CD4-positive, alpha-beta T cell treated with Interleukin-1 beta for 1 hour (primary cell): ENCODE data around the gene TET1.
"Not testable (repeated sequence)": the region's sequence is repeated elsewhere in the genome, so short reads cannot be mapped to it uniquely, and the experiment has no call there.

Experiments used
- DNase-seq, 2 donors: peaks; one replicate each; pipeline ENCODE4 v3.0.0-alpha.2; 2020 to 2022

TET1 gene

DNA sequence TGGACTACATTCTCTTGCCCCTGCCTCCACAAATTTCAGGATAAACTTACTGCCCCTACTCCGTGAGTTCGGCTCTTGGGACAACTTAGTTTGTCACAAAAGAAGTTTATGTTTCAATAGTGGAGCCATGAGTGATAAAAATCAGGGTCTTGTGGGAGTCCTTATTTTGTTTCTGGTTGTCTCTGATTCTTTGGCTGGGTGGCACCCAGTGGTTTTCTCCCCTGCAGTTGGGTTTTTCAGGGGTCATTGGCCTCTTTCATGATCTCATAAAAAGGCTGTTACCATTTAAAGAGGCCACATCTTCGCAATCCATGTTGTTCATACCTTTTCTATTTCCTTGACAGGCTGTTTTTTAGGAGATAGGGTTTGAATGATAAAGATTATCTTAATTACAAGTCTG, 5.5 kb downstream of the TET1 start:
- DNase-seq: no peak

DNA sequence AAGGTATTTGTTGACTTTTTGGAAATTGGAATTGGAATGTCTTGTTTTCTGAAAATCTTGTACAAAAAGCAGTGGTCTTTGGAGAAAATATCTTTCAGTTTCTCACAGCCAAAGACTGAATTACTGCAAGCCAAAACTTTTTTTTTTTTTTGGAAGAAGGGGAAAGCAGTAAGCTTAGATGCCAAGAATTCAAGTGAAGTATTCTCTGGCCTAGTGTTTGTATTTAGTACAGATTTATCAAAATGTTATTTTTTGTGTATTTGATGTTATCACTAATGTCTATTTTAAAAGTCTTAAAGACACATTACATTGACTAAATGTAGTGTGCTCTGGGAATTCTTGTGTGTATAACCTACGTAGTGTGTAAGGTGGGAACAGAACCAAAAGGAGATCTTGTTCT, 6.2 kb downstream of the TET1 start:
- DNase-seq: no peak

DNA sequence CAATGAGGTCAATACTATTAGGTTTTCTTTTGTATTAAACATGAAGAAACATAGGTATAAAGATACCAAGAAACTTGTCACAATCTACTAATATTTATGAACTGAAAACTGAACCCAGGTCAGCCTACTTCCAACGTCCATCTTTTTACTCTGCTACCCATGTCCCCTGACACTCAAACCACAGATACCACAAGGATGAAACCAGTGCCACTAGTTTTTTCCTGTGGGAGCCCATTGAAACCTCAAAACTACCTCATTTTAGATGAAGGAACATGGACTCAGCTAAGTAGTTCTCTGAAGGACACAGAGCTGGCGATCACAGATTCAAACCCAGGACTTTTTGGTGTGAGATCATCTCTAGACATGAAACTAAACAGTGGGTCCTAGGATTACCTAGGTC, 6.8 kb downstream of the TET1 start:
- no peak for DNase-seq

DNA sequence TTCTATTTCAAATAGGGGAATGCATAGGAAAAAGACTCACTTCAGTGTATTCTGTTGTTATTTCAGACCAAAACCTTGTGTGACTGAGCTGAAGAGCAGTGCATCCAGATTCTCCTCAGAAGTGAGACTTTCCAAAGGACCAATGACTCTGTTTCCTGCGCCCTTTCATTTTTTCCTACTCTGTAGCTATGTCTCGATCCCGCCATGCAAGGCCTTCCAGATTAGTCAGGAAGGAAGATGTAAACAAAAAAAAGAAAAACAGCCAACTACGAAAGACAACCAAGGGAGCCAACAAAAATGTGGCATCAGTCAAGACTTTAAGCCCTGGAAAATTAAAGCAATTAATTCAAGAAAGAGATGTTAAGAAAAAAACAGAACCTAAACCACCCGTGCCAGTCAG, 12.0 kb downstream of the TET1 start:
- DNase-seq: no peak

DNA sequence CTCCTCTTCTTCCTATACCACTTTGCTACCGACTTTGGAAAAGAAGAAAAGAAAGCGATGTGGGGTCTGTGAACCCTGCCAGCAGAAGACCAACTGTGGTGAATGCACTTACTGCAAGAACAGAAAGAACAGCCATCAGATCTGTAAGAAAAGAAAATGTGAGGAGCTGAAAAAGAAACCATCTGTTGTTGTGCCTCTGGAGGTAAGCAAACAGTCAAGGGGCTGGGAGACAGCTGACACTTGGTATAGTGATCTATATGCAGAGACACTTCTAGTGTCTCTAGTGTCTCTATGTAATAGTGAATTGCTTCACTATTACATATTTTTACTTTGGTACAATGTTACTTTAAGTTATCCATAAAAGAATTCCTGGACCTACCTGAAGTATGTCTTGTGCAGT, 13.9 kb downstream of the TET1 start:
- DNase-seq: no peak

DNA sequence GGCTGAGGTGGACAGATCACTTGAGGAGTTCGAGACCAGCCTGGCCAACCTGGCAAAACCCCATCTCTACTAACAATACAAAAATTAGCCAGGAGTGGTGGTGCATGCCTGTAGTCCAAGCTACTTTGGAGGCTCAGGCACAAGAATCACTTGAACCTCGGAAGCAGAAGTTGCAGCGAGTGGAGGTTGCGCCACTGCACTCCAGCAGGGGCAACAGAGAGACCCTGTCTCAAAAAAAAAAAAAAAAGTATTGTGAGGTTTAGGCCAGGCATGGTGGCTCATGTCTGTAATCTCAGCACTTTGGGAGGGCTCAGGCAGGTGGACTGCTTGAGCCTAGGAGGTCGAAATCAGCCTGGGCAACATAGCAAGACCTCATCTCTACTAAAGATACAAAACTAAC, 16.0 kb downstream of the TET1 start:
- DNase-seq: no peak

DNA sequence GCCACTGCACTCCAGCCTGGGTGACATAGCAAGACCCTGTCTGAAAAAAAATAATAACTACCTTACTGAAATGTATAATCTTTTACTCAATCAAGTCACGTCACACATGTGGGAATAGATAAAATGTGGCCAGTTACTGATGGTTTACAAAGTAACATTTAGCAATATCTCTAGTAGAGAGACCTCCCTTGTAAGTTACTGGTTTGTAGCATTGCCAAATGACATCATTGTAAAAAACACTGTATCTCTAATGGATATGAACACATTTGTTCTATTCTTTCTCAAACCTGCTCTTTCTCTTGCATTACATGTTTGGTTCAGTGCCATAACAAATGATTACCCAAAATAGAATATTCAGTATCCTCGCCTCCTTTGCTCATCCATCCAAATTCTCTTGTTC, 18.8 kb downstream of the TET1 start:
- no peak for DNase-seq

DNA sequence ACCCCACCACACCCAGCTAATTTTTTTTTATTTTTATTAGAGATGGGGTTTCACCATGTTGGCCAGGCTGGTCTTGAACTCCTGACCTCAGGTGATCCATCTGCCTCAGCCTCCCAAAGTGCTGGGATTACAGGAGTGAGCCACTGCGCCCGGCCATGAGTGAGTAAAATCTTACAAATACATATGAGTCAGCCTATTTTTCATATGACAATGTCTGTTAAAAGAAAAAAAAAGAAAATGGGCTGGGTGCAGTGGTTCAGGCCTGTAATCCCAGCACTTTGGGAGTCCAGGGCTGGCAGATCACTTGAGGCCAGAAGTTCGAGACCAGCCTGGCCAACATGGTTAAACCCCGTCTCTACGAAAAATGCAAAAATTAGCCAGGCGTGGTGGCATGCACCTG, 24.1 kb downstream of the TET1 start:
- DNase-seq: not testable (repeated sequence)

DNA sequence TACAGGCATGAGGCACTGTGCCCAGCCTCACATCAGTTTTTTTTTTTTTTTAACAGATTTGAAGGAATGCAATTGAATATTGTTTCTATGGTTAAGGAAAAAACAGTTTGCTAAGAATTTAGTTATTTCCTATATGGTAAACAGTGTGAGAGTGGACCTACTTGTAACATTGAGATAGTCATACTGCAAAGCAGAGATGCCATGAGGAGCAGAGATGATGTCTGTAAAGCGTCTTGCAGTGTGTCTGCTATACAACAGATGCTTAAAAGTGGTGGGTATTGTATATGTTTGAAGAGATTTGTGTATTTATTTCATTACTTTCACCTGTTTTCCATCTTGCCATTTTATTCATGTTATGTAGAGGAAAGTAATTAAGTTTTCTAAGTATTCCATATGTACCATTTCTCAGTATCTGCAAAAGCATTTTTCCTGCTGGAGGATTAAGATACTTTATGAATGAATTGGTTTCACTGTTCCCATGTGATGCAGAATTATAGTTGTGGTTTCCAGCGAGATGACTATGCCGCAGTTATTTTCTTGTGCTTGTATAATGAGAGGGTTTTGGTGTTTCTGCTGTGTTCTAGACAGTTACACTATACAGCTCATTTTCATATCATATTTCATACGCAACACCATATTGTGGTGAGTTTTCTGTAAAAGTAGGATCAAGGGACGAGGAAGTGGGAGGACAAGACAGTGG, 26.6 kb downstream of the TET1 start:
- no peak for DNase-seq

DNA sequence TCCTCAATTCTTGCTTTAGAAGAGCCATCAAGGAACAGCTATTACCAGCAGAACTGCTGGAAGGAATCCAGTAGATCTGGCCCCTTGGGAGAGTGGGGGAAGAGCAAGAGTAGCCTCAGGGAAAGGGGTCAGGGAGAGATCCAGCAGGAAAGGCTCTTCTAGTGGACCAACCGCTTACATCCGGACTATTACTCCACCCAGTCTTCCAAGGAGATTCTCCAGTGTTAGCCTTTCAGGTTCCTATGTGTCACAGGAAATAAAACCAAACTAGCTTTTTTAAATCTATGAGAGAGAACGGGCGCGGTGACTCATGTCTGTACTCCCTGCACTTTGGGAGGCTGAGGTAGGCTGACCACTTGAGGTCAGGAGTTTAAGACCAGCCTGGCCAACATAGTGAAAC, 34.3 kb downstream of the TET1 start:
- no peak for DNase-seq

DNA sequence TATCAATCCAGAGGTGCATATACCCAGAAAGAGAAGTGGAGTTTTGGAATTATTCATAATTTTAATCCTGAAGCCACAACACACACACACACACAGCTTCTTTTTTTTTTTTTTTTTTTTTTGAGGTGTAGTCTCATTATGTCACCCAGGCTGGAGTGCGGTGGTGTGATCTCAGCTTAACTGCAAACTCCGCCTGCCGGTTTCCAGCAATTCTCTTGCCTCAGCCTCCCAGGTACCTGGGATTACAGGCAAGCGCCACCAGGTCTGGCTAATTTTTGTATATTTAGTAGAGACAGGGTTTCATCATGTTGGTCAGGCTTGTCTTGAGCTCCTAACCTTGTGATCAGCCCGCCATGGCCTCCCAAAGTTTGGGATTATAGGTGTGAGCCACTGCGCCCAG, 35.4 kb downstream of the TET1 start:
- DNase-seq: no peak

DNA sequence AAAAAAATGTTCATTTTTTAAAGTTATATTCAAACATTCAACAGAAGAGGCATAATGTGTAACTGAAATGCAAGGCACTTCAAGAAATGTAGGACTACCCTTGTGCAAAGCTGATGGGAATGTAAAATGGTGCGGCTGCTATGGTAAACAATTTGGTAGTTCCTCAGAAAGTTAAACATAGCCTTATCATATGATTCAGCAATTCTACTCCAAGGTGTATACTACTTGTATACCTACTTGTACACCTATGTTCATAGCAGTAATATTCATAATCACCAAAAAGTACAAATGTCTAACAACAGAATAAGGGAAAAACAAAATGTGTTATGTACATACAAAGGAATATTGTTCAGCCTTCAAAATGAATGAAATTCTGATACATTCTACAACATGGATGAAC, 37.3 kb downstream of the TET1 start:
- DNase-seq: no peak

DNA sequence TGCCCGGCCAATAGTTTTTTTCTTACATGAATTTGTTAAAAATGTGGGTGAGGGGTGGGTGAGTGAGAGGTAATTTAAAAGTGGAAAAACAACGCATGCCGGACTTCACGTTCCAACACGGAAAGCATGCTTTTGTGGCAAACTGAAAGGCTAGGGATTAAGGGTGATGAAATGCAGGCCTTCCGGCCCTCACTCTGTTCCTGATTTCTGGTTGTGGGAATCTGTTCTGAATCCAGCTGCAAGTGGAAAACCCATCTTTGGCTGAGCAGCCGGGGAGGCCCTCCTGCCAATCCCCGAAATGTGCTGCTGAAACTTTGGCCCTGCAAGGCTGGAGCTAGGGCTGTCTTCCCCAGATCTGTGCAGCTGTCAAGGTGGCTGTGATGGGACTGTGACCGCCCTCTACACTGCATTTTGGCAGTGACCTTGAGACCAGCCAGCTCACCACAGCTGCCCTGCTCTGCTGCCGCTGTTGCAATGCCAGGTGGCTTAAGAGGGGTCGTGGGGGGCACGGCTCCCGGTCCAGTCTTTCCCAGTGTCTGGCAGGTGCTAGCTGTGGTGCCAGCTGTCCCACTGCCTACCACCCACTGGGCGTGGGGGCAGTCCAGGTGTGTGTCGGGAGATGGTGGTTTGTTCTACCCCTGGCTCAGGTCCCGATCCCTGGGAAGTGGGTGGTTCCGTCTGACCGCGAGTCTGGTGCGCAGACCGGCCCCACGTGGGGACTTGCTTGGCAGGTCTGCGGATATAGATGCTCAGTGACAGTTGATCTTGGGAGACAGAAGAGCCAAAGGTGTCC, 39.0 kb downstream of the TET1 start:
- no peak for DNase-seq

DNA sequence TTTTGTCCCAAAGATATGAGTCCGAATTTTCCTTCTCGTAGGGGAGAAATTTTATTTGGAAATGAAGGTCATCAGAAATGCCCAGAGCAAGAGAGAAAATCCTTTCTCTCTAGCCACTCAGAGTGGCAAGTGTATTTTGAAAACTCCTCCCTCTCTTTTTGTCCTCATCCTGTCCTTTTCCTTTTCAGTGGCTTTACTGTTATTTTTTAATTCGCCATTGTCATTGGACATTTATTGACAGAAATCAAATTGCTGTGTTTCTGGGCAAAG, 39.6 kb downstream of the TET1 start:
- DNase-seq: no peak

DNA sequence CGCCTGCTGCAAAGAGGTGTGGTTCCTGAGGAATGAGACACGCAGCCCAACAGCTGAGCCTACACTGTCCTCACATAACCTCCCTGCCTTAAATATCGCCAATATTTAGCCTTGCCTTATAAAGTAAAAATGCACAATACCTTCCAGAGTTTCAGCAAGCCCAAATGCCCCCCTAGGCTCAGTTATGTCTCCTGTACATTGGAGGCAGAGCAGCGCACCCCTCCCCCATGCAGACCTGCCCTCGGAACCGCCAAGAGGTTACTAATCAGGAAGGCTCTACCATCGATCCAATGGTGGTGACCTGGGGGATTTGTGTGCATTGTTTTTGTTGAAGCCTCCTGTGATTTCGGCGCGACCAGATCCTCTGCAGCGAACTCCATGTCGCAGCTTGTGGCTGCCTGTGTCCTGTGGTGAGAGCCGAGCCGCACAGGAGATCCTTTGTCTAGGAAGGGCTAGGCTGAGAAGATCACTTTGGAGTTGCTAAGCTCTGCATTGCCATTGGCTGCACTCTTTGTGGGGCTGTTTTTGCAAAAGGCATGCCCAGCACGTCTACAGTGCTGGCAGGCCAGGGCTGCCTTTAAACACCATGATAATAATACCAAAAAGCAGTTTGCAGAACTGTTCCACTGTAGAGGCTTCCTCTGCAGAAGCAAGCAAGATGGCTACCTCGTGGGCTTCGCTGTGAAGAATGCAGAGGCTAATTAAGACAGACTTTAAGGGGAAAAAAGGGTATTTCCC, 40.1 kb downstream of the TET1 start:
- peak; percentile 34 to 43 for DNase-seq

DNA sequence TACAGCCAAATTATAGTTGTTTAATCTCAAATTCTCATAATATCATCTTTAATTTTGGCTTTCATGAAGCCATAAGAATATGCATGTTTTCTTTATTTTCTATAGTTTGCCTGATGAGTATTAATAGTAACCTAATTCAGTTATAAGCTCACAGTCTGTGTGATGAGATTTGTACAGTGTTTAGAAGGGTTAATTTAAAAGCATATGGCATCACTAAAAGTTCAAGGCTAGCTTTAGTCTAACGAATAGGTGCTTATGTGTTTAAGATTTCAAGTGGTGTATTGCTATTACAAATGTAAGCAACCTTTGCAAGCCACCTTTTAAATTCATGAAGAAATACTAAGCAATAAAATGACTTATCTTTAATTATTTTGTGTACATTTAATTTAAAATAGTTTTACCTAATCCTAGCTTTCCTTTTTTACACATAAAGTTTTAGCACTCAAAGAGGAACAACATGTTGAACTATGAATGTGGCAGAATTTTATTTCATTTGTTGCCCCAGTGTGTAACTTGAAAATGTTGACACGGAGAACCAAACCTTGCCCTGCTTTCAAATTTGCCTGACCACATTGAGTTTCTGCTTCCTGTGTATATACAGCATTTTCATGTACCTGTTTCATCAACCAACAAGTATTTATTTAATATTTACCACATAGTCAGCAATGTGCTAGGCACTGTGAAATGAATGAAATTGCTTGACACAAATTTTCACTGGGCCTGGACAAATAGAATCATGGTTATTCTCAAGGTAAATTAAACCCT, 41.5 kb downstream of the TET1 start:
- no peak for DNase-seq

DNA sequence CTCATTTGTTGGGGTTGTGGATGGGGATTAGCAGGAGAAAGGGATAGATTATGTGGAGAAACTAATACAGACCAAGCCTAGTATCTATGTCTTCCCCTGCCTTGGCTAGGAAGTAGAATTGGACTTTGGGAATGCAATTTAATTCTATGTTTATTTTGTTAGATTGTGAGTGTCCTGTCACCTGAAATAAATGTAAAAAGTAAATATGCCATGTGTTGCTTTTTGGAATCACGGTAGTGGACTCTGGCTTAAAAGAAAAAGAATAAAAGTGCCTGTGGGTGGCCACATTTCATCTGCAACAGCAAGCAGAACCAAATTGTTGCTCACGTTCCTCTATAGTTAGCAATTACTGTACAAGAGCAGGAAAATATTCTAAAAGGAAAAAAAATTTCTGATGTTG, 42.3 kb downstream of the TET1 start:
- DNase-seq: no peak

DNA sequence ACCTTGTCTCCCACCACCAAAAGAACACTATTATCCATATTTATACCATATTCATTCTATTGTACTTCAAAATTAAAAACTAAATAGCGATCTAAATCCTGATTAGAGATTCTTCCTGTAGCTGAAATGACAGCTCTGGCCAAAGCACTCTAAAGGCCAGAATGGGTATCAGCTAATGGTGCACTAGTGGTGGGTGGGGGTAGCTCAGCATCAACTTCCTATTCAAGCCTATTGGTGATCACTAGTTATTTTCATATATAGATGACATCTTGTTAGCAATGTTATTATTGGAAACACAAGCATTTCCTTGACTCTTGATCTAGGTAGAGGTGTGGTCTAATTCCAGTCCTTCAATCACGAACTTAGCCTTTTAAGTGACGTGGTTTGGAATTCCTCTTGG, 43.6 kb downstream of the TET1 start:
- no peak for DNase-seq

DNA sequence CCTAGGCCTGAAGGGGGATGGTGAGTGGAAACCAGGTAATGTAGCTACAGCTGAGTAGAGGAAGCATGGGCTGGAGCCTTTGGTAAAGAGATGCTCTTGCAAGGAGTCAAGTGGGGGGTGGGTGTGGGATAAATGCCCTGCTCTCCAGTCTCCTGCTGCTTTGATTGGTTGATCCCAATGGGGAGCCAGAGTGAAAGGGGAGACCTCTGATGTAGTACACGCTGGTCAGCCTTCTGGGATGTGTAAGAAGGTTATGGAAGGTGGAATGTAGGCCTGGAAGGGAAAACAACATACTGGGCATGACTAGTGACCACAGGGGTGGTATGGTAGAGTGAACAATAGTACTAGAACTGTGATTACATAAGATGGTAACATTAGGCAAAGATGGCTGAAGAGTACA, 44.3 kb downstream of the TET1 start:
- DNase-seq: no peak

DNA sequence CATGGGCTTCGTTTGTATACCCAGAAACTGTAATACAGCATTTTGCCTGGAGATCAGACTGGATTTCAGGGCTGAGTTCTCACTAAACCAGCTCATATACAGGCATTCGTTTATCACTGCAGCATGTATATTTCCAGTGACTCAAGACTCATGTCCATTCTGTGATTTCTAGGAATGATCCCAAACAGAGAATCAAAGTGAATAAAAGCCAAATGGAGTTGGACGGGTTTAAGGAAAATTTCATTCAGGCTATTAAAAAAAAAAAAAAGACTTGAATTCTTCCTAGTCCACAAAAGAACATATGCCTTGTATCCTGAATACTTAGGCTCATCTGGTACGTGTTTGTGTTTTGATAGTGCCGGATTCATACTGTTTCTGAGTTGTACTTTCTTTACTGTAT, 46.8 kb downstream of the TET1 start:
- no peak for DNase-seq

DNA sequence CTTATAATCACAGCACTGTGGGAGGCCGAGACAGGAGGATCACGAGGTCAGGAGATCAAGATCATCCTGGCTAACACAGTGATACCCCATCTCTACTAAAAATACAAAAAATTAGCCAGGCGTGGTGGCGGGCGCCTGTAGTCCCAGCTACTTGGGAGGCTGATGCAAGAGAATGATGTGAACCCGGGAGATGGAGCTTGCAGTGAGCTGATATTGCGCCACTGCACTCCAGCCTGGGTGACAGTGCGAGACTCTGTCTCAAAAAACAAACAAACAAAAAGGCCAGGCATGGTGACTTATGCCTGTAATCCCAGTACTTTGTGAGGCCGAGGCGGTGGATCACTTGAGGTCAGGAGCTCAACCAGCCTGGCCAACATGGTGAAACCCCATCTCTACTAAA, 49.9 kb downstream of the TET1 start:
- DNase-seq: not testable (repeated sequence)

DNA sequence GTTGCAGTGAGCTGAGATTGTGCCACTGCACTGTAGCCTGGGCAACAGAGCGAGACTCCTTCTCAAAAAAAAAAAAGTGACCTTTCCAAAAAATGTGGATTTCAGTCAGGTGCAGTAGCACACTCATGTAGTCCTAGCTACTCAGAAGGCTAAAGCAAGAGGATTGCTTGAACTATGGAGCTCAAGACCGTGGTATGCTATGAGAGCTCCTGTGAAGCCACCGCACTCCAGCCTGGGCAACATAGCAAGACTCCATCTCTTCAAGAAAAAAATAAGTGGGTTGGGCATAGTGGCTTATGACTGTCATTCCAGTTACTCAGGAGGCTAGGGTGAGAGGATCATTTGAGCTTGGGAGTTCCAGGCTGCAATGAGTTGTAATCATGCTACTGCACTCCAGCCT, 51.1 kb downstream of the TET1 start:
- DNase-seq: no peak

DNA sequence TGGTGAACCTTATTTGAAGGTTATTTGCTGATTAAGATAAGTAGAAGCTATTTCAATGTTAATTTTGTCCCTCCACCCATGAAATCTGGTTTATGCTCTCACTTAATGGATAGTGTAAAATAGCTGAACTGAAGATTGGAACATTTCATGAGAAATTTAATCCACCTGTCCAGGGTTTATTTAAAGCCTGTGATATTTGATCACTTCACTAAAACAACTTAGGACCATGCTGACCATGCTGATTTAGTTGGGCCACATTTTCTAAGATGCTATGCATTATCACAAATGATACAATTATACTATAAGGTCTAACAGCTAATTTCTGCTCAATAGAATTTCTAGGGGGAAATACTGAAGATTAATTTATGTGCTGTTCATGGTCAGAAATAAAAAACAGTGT, 53.8 kb downstream of the TET1 start:
- not testable (repeated sequence) for DNase-seq

DNA sequence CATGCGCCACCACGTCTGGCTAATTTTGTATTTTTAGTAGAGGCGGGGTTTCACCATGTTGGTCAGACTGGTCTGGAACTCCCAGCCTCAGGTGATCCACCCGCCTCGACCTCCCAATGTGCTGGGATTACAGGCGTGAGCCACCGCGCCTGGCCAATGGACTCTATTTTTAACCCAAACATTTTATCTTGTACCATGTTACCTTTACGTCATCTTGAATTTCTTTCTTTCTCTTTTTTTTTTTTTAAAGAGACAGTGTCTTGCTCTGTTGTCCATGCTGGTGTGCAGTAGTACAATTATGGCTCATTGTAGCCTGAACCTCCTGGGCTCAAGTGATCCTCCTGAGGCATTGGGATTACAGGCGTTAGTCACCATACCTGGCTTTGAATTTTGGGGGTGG, 57.6 kb downstream of the TET1 start:
- DNase-seq: not testable (repeated sequence)
